Adipocyte (in vitro differentiated cells): ENCODE measurements around the gene GORASP1.
"Not testable (repeated sequence)": the region's sequence is repeated elsewhere in the genome, so short reads cannot be mapped to it uniquely, and the experiment has no call there.

ENCODE experiments used
- DNase-seq: peaks from one replicate; pipeline ENCODE4 v3.0.0-alpha.2; 2015; ENCODE audit warnings: low read depth
- H3K27me3 ChIP-seq: replicated peaks from 2 replicates; pipeline ENCODE4 v1.7.0; 2013; ENCODE audit warnings: mild to moderate bottlenecking, low read length, moderate library complexity; ENCODE audit not compliant: control insufficient read depth, insufficient read depth
- H3K36me3 ChIP-seq: 2 replicates; pipeline ENCODE4 v1.7.0; 2013; ENCODE audit warnings: low read length, mild to moderate bottlenecking, moderate library complexity; ENCODE audit not compliant: control insufficient read depth, insufficient read depth, severe bottlenecking
- H3K4me1 ChIP-seq: 2 replicates; pipeline ENCODE4 v1.7.0; 2013; ENCODE audit warnings: mild to moderate bottlenecking, low read length, moderate library complexity; ENCODE audit not compliant: control insufficient read depth, insufficient read depth
- H3K4me3 ChIP-seq: 2 replicates; pipeline ENCODE4 v1.7.0; 2013; ENCODE audit warnings: mild to moderate bottlenecking, low read length, moderate library complexity
- H3K9ac ChIP-seq: 2 replicates; pipeline ENCODE4 v1.7.0; 2013; ENCODE audit warnings: mild to moderate bottlenecking, low read length, moderate library complexity
- H3K9me3 ChIP-seq: 2 replicates; pipeline ENCODE4 v1.7.0; 2013; ENCODE audit warnings: mild to moderate bottlenecking, low read length, moderate library complexity; ENCODE audit not compliant: control insufficient read depth

Gene GORASP1

DNA sequence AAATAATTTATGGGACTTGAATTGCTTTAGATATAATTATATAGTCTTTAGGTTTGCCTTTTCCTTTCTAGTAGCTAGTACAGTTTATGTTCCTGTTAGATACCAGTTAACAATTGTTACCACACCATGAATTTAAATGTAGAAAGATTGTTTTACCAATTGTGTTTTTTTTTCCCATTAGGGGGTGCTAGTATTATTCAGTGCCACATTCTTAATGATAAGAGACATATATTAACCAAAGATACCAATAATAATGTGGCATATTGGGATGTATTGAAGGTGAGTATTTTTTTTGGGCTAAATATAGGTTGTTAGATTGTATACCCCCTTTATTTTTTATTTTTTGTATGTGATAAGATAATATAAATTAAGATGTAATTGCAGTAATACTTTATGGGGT is 27.9 kb downstream of the GORASP1 start:
- Histone ChIP-seq H3K27me3 (no peaks in the 10 kb centered on the region), H3K4me1 (peaks cover 22% of the 10 kb centered on the region), H3K9me3 (no peaks in the 10 kb centered on the region), H3K4me3 (no peak overlapping the region), H3K36me3 (peaks cover 42% of the 10 kb centered on the region), H3K9ac (no peak overlapping the region)
- DNase-seq, result no peak

DNA sequence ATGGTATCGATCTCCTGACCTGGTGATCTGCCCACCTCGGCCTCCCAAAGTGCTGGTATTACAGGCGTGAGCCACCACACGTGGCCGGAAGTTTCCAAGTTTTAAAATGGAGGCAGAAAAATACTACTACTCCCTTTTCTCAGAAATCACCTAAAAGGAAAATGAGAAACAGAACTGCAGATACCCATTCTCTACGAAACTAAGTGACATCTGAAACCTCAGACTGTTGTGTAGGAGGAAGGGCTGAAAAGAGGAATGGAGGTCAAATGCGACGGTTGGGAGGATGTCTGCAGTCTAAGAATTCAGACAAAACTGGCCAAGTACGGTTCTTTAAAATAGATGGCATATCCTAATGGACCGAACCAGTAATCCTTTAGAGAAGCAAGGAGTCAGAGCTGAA is 31.5 kb downstream of the GORASP1 start:
- Histone ChIP-seq H3K4me3 (no peak overlapping the region), H3K4me1 (peaks cover 11% of the 10 kb centered on the region), H3K9me3 (no peaks in the 10 kb centered on the region), H3K36me3 (peaks cover 72% of the 10 kb centered on the region), H3K9ac (no peak overlapping the region), H3K27me3 (no peaks in the 10 kb centered on the region)
- DNase-seq, result no peak

DNA sequence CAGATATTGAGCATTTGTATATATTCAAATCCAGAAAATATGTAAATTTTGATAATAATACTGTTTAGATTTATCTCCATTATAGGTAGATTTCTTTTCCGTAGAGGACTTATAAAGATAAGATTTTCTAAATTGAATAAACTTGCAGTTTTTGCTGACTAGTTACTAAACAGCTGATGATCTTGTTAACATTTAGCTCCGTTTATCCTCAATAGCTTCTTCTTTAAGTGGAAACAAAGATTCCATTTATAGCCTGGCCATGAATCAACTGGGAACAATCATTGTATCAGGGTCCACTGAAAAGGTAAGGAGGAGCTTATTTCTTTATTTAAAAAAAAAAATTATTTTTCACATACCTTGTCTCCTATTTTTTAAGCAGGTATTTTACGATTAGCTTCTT is 38.9 kb downstream of the GORASP1 start:
- H3K9ac ChIP-seq, result no peak overlapping the region
- no peaks in the 10 kb centered on the region for H3K27me3 ChIP-seq
- H3K4me1 ChIP-seq, result peaks cover 7% of the 10 kb centered on the region
- no peak overlapping the region for H3K4me3 ChIP-seq
- H3K36me3 ChIP-seq, result peaks cover 52% of the 10 kb centered on the region
- H3K9me3 ChIP-seq, result no peaks in the 10 kb centered on the region
- no peak for DNase-seq

DNA sequence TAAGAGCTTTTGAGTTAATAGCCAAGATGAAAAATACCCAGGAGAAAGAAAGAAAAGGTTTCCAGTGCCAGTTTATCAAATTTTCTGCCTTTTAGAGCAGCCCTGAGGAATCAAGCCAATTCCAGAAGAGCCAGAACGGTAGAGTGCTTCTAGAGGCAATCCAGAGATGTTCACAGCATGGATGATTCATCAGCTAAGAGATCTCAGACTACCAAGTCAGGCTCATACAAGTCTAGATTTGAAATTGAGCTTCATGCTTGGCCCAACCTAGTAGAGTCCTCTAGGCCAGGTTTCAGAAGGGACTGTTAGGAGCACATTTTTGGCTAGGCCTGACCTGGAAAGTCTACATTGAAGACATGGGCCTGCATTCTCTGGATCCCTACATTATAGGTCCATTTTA is 40.1 kb downstream of the GORASP1 start:
- no peak overlapping the region for H3K4me3 ChIP-seq
- peaks cover 7% of the 10 kb centered on the region for H3K4me1 ChIP-seq
- DNase-seq, result no peak
- peaks cover 40% of the 10 kb centered on the region for H3K36me3 ChIP-seq
- no peak overlapping the region for H3K9ac ChIP-seq
- no peaks in the 10 kb centered on the region for H3K9me3 ChIP-seq
- H3K27me3 ChIP-seq, result no peaks in the 10 kb centered on the region

DNA sequence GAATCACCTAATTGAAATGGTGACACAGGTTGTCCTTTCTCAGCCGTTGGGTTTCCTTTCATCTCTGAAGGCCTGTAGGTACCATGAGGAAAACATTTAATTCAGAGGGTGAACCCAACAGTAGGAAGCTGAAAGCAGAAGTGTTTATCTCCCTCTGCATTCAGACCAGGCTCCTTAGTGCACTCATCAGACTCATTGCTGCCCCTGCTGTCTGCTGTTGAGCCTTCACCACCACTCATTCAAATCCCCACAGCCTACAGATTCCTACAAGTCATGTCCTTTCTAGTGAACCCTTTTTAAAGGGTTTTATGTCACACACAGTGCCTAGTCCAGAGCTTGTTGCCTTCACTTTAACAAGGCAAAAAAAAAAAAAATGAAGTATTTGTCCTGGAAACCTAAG is 42.2 kb downstream of the GORASP1 start:
- no peaks in the 10 kb centered on the region for H3K27me3 ChIP-seq
- peak; percentile 70 for DNase-seq
- no peaks in the 10 kb centered on the region for H3K9me3 ChIP-seq
- peaks cover 25% of the 10 kb centered on the region for H3K36me3 ChIP-seq
- no peak overlapping the region for H3K4me3 ChIP-seq
- no peak overlapping the region for H3K9ac ChIP-seq
- H3K4me1 ChIP-seq, result peaks cover 7% of the 10 kb centered on the region

DNA sequence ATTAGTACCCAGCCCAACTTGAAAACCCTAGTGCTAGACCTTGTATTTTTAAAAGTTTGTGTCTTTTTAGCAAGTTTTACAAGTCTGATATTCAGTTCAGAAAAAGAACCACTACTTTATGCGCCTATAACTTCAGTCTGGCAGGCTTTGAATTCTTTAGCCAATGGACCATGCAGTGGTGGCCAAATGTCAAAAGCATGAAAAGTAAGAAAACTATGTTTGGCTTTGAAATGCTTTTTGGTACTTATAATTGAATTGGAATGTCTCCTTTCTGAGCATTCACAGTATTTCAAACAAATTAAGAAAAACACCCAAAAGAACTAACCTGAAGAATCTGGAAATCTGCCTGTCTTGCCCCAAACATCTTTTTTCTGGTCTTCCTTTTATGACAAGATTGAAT is 42.8 kb downstream of the GORASP1 start:
- Histone ChIP-seq H3K4me3 (no peak overlapping the region), H3K9me3 (no peaks in the 10 kb centered on the region), H3K27me3 (no peaks in the 10 kb centered on the region), H3K9ac (no peak overlapping the region), H3K4me1 (peaks cover 7% of the 10 kb centered on the region), H3K36me3 (peaks cover 19% of the 10 kb centered on the region)
- DNase-seq, result peak; percentile 74

DNA sequence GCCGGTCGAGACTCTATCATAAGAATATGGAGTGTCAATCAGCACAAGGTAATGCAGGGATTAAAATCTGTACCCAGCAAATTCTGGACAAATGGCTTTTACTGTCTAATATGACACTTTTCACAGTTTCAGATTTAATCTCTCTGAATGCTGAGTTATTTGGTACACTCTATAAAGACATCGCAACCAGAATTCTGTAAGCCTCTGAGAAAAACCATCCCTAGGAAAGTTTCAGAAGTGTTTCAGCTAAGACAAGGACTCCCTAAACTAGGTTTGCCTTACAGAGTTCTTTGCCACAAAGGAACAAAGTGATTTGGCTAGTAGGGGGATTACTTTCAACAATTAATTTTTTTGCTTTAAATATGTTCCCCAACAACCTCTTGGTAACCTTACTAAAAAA is 44.3 kb downstream of the GORASP1 start:
- no peak for DNase-seq
- no peaks in the 10 kb centered on the region for H3K9me3 ChIP-seq
- no peak overlapping the region for H3K9ac ChIP-seq
- H3K27me3 ChIP-seq, result no peaks in the 10 kb centered on the region
- H3K36me3 ChIP-seq, result peaks cover 11% of the 10 kb centered on the region
- H3K4me3 ChIP-seq, result no peak overlapping the region
- H3K4me1 ChIP-seq, result peaks cover 7% of the 10 kb centered on the region

DNA sequence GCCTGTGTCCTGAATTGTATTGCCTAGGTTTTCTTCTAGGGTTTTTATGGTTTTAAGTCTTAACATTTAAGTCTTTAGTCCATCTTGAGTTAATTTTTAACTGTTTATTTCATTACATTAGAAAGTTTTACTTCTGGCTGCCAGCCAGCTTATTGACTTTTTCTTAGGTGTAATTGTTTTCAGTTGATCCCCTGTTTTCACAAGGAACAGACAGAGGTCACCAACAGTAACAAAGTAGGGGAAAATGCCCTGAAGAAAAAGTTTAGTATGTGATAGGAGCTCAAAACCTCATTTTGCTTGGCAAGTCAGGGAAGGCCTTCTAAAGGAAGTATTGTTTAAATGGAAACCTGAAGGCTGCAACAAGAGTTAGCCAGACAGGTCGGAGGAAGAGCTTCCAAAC is 45.2 kb downstream of the GORASP1 start:
- H3K36me3 ChIP-seq, result peaks cover 3% of the 10 kb centered on the region
- no peak for DNase-seq

DNA sequence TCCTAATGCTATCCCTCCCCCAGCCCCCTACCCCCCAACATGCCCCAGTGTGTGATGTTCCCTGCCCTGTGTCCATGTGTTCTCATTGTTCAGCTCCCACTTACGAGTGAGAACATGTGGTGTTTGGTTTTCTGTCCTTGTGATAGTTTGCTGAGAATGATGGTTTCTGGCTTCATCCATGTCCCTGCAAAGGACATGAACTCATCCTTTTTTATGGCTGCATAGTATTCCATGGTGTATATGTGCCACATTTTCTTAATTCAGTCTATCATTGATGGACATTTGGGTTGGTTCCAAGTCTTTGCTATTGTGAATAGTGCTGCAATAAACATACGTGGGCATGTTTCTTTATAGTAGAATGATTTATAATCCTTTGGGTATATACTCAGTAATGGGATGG is 46.2 kb downstream of the GORASP1 start:
- H3K9me3 ChIP-seq, H3K4me1 ChIP-seq, H3K4me3 ChIP-seq, H3K36me3 ChIP-seq, H3K27me3 ChIP-seq, H3K9ac ChIP-seq, DNase-seq: not testable (repeated sequence)

More for the DNA sequence above, 45.2 kb downstream of the GORASP1 start:
- no peaks in the 10 kb centered on the region for H3K27me3 ChIP-seq
- H3K4me1 ChIP-seq, result peaks cover 7% of the 10 kb centered on the region
- H3K4me3 ChIP-seq, result no peak overlapping the region
- no peak overlapping the region for H3K9ac ChIP-seq
- no peaks in the 10 kb centered on the region for H3K9me3 ChIP-seq

DNA sequence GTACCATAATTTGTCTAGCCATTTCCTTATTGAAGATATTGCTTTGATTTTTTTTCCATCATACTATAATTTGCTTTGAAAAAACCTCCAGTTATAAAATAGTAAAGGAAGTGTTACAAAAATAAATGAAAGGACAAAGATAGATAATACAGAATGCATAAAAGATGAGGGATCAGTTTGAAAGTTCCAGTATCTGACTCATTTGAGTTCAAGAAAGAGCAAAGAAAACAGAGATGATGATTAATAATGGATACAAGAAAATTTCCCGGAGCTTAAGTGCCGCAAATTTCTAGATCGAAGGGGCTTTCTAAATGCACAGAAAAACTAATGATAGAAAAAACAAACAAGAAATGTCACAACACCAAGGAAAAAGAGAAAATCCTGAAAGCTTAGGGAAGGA is 51.3 kb downstream of the GORASP1 start:
- peaks cover 13% of the 10 kb centered on the region for H3K4me1 ChIP-seq

DNA sequence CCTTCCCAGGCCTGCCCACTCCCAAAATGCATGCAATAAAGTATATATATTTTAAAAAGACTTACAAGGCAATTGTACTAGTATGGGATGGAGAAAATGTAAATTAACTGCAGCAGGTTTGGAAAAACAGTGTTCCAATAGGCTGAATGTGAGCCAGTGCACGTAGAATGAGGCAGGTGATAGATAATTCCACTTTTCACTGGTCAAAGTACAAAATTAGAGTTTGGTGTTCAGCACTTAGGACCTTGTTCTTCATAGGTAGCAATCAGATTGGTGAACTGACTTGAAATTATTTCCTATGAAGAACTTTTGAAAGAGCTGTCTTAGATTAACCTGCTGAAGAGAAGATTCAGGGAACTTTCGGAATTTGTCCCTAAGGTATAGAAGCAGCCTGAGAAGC is 53.7 kb downstream of the GORASP1 start:
- H3K9ac ChIP-seq, result no peak overlapping the region
- no peaks in the 10 kb centered on the region for H3K36me3 ChIP-seq
- H3K27me3 ChIP-seq, result no peaks in the 10 kb centered on the region
- DNase-seq, result no peak
- peaks cover 14% of the 10 kb centered on the region for H3K4me1 ChIP-seq
- no peak overlapping the region for H3K4me3 ChIP-seq
- no peaks in the 10 kb centered on the region for H3K9me3 ChIP-seq

More for the DNA sequence above, 51.3 kb downstream of the GORASP1 start:
- H3K9ac ChIP-seq, result no peak overlapping the region
- no peaks in the 10 kb centered on the region for H3K36me3 ChIP-seq
- no peaks in the 10 kb centered on the region for H3K9me3 ChIP-seq
- H3K27me3 ChIP-seq, result no peaks in the 10 kb centered on the region
- peak; percentile 23 for DNase-seq
- H3K4me3 ChIP-seq, result no peak overlapping the region

DNA sequence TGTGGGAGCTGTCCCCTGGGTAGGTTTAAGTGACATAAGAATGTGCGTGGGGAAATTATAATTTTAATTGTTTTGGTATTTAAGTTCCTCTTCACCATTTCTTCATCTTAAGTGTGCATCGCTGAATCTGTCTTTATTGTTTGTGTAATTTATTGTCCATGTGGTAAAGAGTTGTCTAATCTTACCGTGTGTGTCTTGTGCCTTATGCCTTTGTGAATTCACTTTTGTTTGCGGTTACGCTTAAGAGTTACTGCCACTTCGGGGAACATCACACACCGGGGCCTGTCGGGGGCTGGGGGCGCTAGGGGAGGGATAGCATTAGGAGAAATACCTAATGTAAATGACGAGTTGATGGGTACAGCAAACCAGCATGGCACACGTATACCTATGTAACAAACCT is 54.8 kb downstream of the GORASP1 start:
- DNase-seq, result no peak
- H3K4me3 ChIP-seq, result peak overlapping the region; percentile 98
- H3K27me3 ChIP-seq, result no peaks in the 10 kb centered on the region
- peak overlapping the region; percentile 91 for H3K9ac ChIP-seq
- H3K36me3 ChIP-seq, result no peaks in the 10 kb centered on the region
- H3K4me1 ChIP-seq, result peaks cover 14% of the 10 kb centered on the region
- no peaks in the 10 kb centered on the region for H3K9me3 ChIP-seq
